GM12878 (cell line): Measurements from ENCODE around the gene RNF186. TPM values are rescaled to one million over a fixed set of nuclear protein-coding genes. Genes with fewer than 3 reads are reported as not detected.

Experiments used
- ATAC-seq: fragments of 200-7000 bp; cut with Tn5 transposase; 3 replicates; pipeline ENCODE4 v1.9.1; 2020; ENCODE audit warnings: mild to moderate bottlenecking, moderate library complexity
- Bru-seq: library from RNA; stranded (reverse); fragments of 400-500 nt; gene quantifications from one replicate; lab custom pipeline; 2021; lab: Mats Ljungman, UMichigan
- BruChase-seq, 2 experiments: library from RNA; stranded (reverse); fragments of 400-500 nt; gene quantifications; one replicate each; lab custom pipeline; 2021; lab: Mats Ljungman, UMichigan
- BruUV-seq: library from RNA; stranded (reverse); fragments of 400-500 nt; replicated peaks from 2 replicates; lab custom pipeline; 2021; lab: Mats Ljungman, UMichigan
- CTCF ChIA-PET: fragments of 300-600 bp; sonication (Branson Sonifier 250); formaldehyde crosslinking; extraction: SDS; loops from one replicate; lab custom pipeline; 2021; ENCODE audit warnings: inconsistent platforms; lab: Yijun Ruan, JAX
- POLR2A ChIA-PET: fragments of 350-600 bp; formaldehyde crosslinking; extraction: SDS; loops from one replicate; lab custom pipeline; 2021; ENCODE audit warnings: inconsistent platforms; lab: Charles Lee
- RAD21 ChIA-PET: fragments of 300-600 bp; sonication (Branson Sonifier 250); formaldehyde crosslinking; loops from one replicate; lab custom pipeline; 2023; ENCODE audit warnings: antibody characterized with exemption; ENCODE audit not compliant: unreplicated experiment; lab: Charles Lee
- SMC1A ChIA-PET: fragments of 300-600 bp; sonication (Branson Sonifier 250); formaldehyde crosslinking; loops from one replicate; lab custom pipeline; 2023; ENCODE audit not compliant: unreplicated experiment, uncharacterized antibody; lab: Charles Lee
- DNase-seq: peaks from one replicate; pipeline ENCODE4 v3.0.0-alpha.2; 2011; ENCODE audit warnings: low read depth, low spot score
- FAIRE-seq: peaks from 3 replicates; lab custom pipeline; 2011; peaks lifted over from hg19 to GRCh38; lab: Jason Lieb, UNC
- H2AFZ ChIP-seq: 2 replicates; pipeline ENCODE4 v1.6.0; 2011; ENCODE audit warnings: low read depth, low read length, control low read depth; ENCODE audit not compliant: control insufficient read depth
- H3K27ac ChIP-seq: 2 replicates; pipeline ENCODE4 v1.5.1; 2011; ENCODE audit warnings: control low read depth; ENCODE audit not compliant: control insufficient read depth, insufficient read depth
- H3K27me3 ChIP-seq, 2 experiments: replicated peaks in 1 of 2; 2 replicates each; pipeline versions ENCODE4 v1.6.0 to v1.6.1; 2011; ENCODE audit warnings: low read length in 1 of 2; ENCODE audit not compliant: control insufficient read depth in 2 of 2, insufficient read depth in 2 of 2
- H3K36me3 ChIP-seq, 2 experiments: 2 replicates each; pipeline ENCODE4 v1.5.1; 2011; ENCODE audit warnings: low read length in 1 of 2; ENCODE audit not compliant: control insufficient read depth in 2 of 2, insufficient read depth in 2 of 2
- H3K4me1 ChIP-seq: 2 replicates; pipeline ENCODE4 v1.6.1; 2011; ENCODE audit warnings: mild to moderate bottlenecking, low read length, moderate library complexity, mixed read lengths; ENCODE audit not compliant: control insufficient read depth, insufficient read depth
- H3K4me2 ChIP-seq: 2 replicates; pipeline ENCODE4 v1.6.0; 2011; ENCODE audit warnings: control low read depth; ENCODE audit not compliant: control insufficient read depth, insufficient read depth
- H3K4me3 ChIP-seq: fragments of 200-600 bp; sonication (generic); 2 replicates; pipeline ENCODE4 v1.5.1; 2016
- H3K79me2 ChIP-seq: 2 replicates; pipeline ENCODE4 v1.6.0; 2011; ENCODE audit warnings: low read length; ENCODE audit not compliant: control insufficient read depth, insufficient read depth
- H3K9ac ChIP-seq: 2 replicates; pipeline ENCODE4 v1.8.0; 2011; ENCODE audit warnings: low read length, control low read depth, mixed read lengths; ENCODE audit not compliant: control insufficient read depth, insufficient read depth
- H3K9me3 ChIP-seq: replicated peaks from 3 replicates; pipeline ENCODE4 v1.5.1; 2011; ENCODE audit warnings: mild to moderate bottlenecking, low read length; ENCODE audit not compliant: control insufficient read depth, insufficient read depth
- H4K20me1 ChIP-seq: 2 replicates; pipeline ENCODE4 v1.6.0; 2011; ENCODE audit not compliant: control insufficient read depth, insufficient read depth
- CREB1 ChIP-seq: IDR thresholded peaks from 2 replicates; pipeline ENCODE4 v1.6.1; 2012; ENCODE audit warnings: low read depth, mild to moderate bottlenecking, inconsistent platforms
- CTCF ChIP-seq, 3 experiments: IDR thresholded peaks in 2 of 3; conservative IDR thresholded peaks in 1 of 3; 2 replicates each; pipeline ENCODE4 v1.5.1; 2011; ENCODE audit warnings: low read depth in 3 of 3, low read length in 3 of 3, mild to moderate bottlenecking in 3 of 3, control low read depth in 2 of 3, moderate library complexity in 2 of 3, inconsistent platforms in 1 of 3, mixed read lengths in 1 of 3; ENCODE audit not compliant: control insufficient read depth in 2 of 3, insufficient read depth in 1 of 3; ENCODE audit errors: extremely low read depth in 1 of 3
- EP300 ChIP-seq, 2 experiments: fragments of 150-350 bp in 1 of 2; IDR thresholded peaks; 2 replicates each; pipeline ENCODE4 v1.6.1; 2011 to 2012; ENCODE audit warnings: low read depth in 2 of 2, low read length in 2 of 2, borderline replicate concordance in 1 of 2, improper control_type of control experiment in 1 of 2, inconsistent platforms in 1 of 2; ENCODE audit not compliant: control insufficient read depth in 1 of 2
- POU2F2 ChIP-seq: IDR thresholded peaks from 3 replicates; pipeline ENCODE4 v1.6.1; 2011; ENCODE audit warnings: low read depth, mild to moderate bottlenecking, low read length, borderline replicate concordance
- RAD51 ChIP-seq: fragments of 450-650 bp; IDR thresholded peaks from 2 replicates; pipeline ENCODE4 v1.6.1; 2016; ENCODE audit warnings: moderate library complexity, mild to moderate bottlenecking, inconsistent platforms
- ZNF217 ChIP-seq: fragments of 450-650 bp; IDR thresholded peaks from 2 replicates; pipeline ENCODE4 v1.6.1; 2017; ENCODE audit warnings: antibody characterized with exemption, mild to moderate bottlenecking
- ZNF384 ChIP-seq: IDR thresholded peaks from 2 replicates; pipeline ENCODE4 v1.6.1; 2012; ENCODE audit warnings: low read depth, mild to moderate bottlenecking, low read length, improper control_type of control experiment, borderline replicate concordance
- ZSCAN29 ChIP-seq: fragments of 450-650 bp; IDR thresholded peaks from 2 replicates; pipeline ENCODE4 v1.6.1; 2017; ENCODE audit warnings: mild to moderate bottlenecking, moderate library complexity
- WGBS: methylation state at CpG from one replicate; pipeline ENCODE4 v1.1.6; 2016; ENCODE audit warnings: low lambda C conversion rate; ENCODE audit not compliant: insufficient replicate concordance, insufficient coverage; ENCODE audit errors: missing lambda C conversion rate; 5-methylcytosine and 5-hydroxymethylcytosine counted together
- in situ Hi-C: fragments of 300-500 bp; cut with MboI; formaldehyde crosslinking; loops from 9 replicates; pipeline ENCODE4 v1.14.3; 2018; ENCODE audit warnings: mixed read lengths
- intact Hi-C: fragments of 100-400 bp; cut with micrococcal nuclease; formaldehyde crosslinking; loops from one replicate; pipeline ENCODE4 v1.14.2; 2022; ENCODE audit not compliant: unreplicated experiment
- long read RNA-seq, 2 experiments: library from polyadenylated mRNA; unstranded; transcript quantifications; one replicate each; pipeline ENCODE4 v2.0.0, GENCODE V29; 2019 to 2020
- polyA minus RNA-seq, 3 experiments: library from RNA; depleted of rRNA, polyadenylated mRNA; stranded (reverse); fragments of >200 nt; gene quantifications; 2 replicates each; pipeline ENCODE4 v1.2.3, GENCODE V29; 2011
- polyA plus RNA-seq, 11 experiments: library from polyadenylated mRNA; depleted of rRNA in 4 of 11; unstranded in 6 of 11; stranded (reverse) in 5 of 11; fragments of >200 nt; fragmentation: Nextera tagmentation in 4 of 11; fragmentation: Illumina TruSeq in 1 of 11; extraction: Ambion mirVana in 4 of 11; extraction: Trizol in 1 of 11; gene quantifications; 1 replicate in 1 of 11; 2 replicates in 10 of 11; pipeline versions ENCODE4 v1.2.1 to v1.2.3, GENCODE V29; 2011 to 2016; ENCODE audit warnings: inconsistent platforms in 2 of 11, missing spikeins in 2 of 11, low read depth in 1 of 11
- total RNA-seq, 4 experiments: library from RNA; depleted of rRNA in 3 of 4; stranded (reverse); fragments of >200 nt in 3 of 4; fragmentation: Illumina TruSeq in 1 of 4; extraction: Trizol in 1 of 4; gene quantifications; 2 replicates each; pipeline versions ENCODE4 v1.2.1 to v1.2.3, GENCODE V29; 2013 to 2021
- TF ChIP-seq, protein P1 (sequence below): IDR thresholded peaks from 2 replicates; pipeline ENCODE4 v1.6.1; 2011; ENCODE audit warnings: borderline replicate concordance, low read depth, mild to moderate bottlenecking, moderate library complexity, low read length; ENCODE audit not compliant: insufficient read depth, poor library complexity, severe bottlenecking
- TF ChIP-seq, protein P2 (sequence below): fragments of 450-650 bp; IDR thresholded peaks from 2 replicates; pipeline ENCODE4 v1.6.1; 2017; ENCODE audit warnings: mild to moderate bottlenecking, moderate library complexity

RNF186 gene, protein sequence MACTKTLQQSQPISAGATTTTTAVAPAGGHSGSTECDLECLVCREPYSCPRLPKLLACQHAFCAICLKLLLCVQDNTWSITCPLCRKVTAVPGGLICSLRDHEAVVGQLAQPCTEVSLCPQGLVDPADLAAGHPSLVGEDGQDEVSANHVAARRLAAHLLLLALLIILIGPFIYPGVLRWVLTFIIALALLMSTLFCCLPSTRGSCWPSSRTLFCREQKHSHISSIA
- total RNA-seq (2013; cell fraction: nucleolus; rRNA removed), result not detected in 2 replicates
- not detected in 2 replicates for total RNA-seq (2014; rRNA removed)
- total RNA-seq (2014; rRNA removed; fragmentation: Illumina TruSeq; extraction: Trizol), result not detected in 2 replicates
- total RNA-seq (2021), result not detected in 2 replicates
- not detected for polyA plus RNA-seq (2011; ENCODE audit: low read depth)
- not detected in 2 replicates for polyA plus RNA-seq (2011; rRNA removed)
- polyA plus RNA-seq (2011; cell fraction: cytosol; rRNA removed), result not detected in 2 replicates
- not detected in 2 replicates for polyA plus RNA-seq (2011; cell fraction: nucleus; rRNA removed)
- polyA plus RNA-seq (2012), result not detected in 2 replicates
- not detected in 2 replicates for polyA plus RNA-seq (2014; fragmentation: Illumina TruSeq; extraction: Trizol)
- polyA plus RNA-seq (2014; fragmentation: Nextera tagmentation; extraction: Ambion mirVana), result not detected
- polyA plus RNA-seq (2014; rRNA removed), result not detected in 2 replicates
- not detected for polyA plus RNA-seq (2016; fragmentation: Nextera tagmentation; extraction: Ambion mirVana)
- not detected in 2 replicates for polyA minus RNA-seq (2011; rRNA and poly(A)+ RNA removed)
- not detected in 2 replicates for polyA minus RNA-seq (2011; cell fraction: cytosol; rRNA and poly(A)+ RNA removed)
- not detected in 2 replicates for polyA minus RNA-seq (2011; cell fraction: nucleus; rRNA and poly(A)+ RNA removed)
- not detected for Bru-seq, nascent RNA
- not detected for BruChase-seq, experiment 1, labeled RNA remaining after a 6-hour chase
- BruChase-seq, experiment 2, labeled RNA remaining after a 2-hour chase, result not detected
- long read RNA-seq, experiment 1, result 0 reads
- long read RNA-seq, experiment 2, result 0 reads

GRCh38 chr1:19814681-19815503, at the start of gene RNF186:
Gene RNF186, minus strand, starts transcription at chr1:19815283. Its CDS starts 182 bp downstream, at chr1:19815101.
- H2AFZ ChIP-seq, result no peak within 1 kb of the TSS
- ChIA-PET POLR2A (interaction anchor here (0.6 kb wide), 1 partner anchor 576 kb away, joined by 5 read pairs; no protein-coding TSS in a partner anchor), RAD21 (no interaction called here), SMC1A (no interaction called here), CTCF (interaction anchor here (0.6 kb wide), 1 partner anchor 96 kb away, joined by 3 read pairs; no protein-coding TSS in a partner anchor)
- no peaks in the 10 kb centered on the region for H3K36me3 ChIP-seq
- ATAC-seq (no peak), DNase-seq (no peak), FAIRE-seq (no peak)
- H3K4me2 ChIP-seq, result no peak within 1 kb of the TSS
- no peak within 1 kb of the TSS for H3K27ac ChIP-seq
- BruUV-seq, result no TSS peak
- no peaks in the 10 kb centered on the region for H3K4me1 ChIP-seq
- intact Hi-C loops, result no loop called here
- no peaks in the 10 kb centered on the region for H3K79me2 ChIP-seq
- H3K9me3 ChIP-seq, result no peaks in the 10 kb centered on the region
- H3K27me3 ChIP-seq, result no peaks in the 10 kb centered on the region; a peak in 1 of 4 replicates
- in situ Hi-C loops, result no loop called here
- WGBS, result 68% methylated on average over 22 of the region's 22 CpGs
- H3K9ac ChIP-seq, result no peak within 1 kb of the TSS
- no peak within 1 kb of the TSS for H3K4me3 ChIP-seq
- no peaks in the 10 kb centered on the region for H4K20me1 ChIP-seq
- TF ChIP-seq RAD51, result no peak
- TF ChIP-seq CTCF (IDR thresholded peaks at IDR 0.05 in 2 of 3, conservative IDR thresholded peaks at IDR 0.05 in 1 of 3; ENCODE audit: control insufficient read depth in 2 of 3, extremely low read depth in 1 of 3, insufficient read depth in 1 of 3, low read depth in 3 of 3, low read length in 3 of 3), result no peak
- TF ChIP-seq, protein P1, sequence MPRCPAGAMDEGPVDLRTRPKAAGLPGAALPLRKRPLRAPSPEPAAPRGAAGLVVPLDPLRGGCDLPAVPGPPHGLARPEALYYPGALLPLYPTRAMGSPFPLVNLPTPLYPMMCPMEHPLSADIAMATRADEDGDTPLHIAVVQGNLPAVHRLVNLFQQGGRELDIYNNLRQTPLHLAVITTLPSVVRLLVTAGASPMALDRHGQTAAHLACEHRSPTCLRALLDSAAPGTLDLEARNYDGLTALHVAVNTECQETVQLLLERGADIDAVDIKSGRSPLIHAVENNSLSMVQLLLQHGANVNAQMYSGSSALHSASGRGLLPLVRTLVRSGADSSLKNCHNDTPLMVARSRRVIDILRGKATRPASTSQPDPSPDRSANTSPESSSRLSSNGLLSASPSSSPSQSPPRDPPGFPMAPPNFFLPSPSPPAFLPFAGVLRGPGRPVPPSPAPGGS, result no peak
- TF ChIP-seq ZNF217, result no peak
- no peak for TF ChIP-seq EP300 (IDR thresholded peaks at IDR 0.05; ENCODE audit: borderline replicate concordance in 1 of 2, control insufficient read depth in 1 of 2, low read depth in 2 of 2, low read length in 2 of 2)
- TF ChIP-seq, protein P2, sequence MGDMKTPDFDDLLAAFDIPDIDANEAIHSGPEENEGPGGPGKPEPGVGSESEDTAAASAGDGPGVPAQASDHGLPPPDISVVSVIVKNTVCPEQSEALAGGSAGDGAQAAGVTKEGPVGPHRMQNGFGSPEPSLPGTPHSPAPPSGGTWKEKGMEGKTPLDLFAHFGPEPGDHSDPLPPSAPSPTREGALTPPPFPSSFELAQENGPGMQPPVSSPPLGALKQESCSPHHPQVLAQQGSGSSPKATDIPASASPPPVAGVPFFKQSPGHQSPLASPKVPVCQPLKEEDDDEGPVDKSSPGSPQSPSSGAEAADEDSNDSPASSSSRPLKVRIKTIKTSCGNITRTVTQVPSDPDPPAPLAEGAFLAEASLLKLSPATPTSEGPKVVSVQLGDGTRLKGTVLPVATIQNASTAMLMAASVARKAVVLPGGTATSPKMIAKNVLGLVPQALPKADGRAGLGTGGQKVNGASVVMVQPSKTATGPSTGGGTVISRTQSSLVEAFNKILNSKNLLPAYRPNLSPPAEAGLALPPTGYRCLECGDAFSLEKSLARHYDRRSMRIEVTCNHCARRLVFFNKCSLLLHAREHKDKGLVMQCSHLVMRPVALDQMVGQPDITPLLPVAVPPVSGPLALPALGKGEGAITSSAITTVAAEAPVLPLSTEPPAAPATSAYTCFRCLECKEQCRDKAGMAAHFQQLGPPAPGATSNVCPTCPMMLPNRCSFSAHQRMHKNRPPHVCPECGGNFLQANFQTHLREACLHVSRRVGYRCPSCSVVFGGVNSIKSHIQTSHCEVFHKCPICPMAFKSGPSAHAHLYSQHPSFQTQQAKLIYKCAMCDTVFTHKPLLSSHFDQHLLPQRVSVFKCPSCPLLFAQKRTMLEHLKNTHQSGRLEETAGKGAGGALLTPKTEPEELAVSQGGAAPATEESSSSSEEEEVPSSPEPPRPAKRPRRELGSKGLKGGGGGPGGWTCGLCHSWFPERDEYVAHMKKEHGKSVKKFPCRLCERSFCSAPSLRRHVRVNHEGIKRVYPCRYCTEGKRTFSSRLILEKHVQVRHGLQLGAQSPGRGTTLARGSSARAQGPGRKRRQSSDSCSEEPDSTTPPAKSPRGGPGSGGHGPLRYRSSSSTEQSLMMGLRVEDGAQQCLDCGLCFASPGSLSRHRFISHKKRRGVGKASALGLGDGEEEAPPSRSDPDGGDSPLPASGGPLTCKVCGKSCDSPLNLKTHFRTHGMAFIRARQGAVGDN, result no peak
- no peak for TF ChIP-seq CREB1
- TF ChIP-seq ZSCAN29, result no peak
- TF ChIP-seq POU2F2, result no peak
- no peak for TF ChIP-seq ZNF384
